ENCODE measurements around the gene RRP7A. TPM values are rescaled to one million over a fixed set of nuclear protein-coding genes. Genes with fewer than 3 reads are reported as not detected.
"Not testable (repeated sequence)": the region's sequence is repeated elsewhere in the genome, so short reads cannot be mapped to it uniquely, and the experiment has no call there.

Gene RRP7A
- total RNA-seq, 2 experiments from 2014 or later: 45.4 to 48.3 TPM

GRCh38 chr22:42548597-42549330, 29.2 kb upstream of the RRP7A start:
- TF ChIP-seq CTCF (IDR thresholded peaks at IDR 0.05): no peak
- no peaks in the 10 kb centered on the region for H3K9me3 ChIP-seq (ENCODE audit: control insufficient read depth in 1 of 2, insufficient read depth in 1 of 2, low read length in 2 of 2)
- peaks cover 11% of the 10 kb centered on the region for H3K4me1 ChIP-seq (ENCODE audit: insufficient read depth, low read length)
- ChIA-PET POLR2A (no interaction called here), CTCF (no interaction called here)
- H3K4me3 ChIP-seq (ENCODE audit: low read length): no peak overlapping the region
- H3K36me3 ChIP-seq (ENCODE audit: insufficient read depth, low read length): no peaks in the 10 kb centered on the region
- no peaks in the 10 kb centered on the region for H3K27me3 ChIP-seq (ENCODE audit: control insufficient read depth in 1 of 2, insufficient read depth in 2 of 2, low read length in 2 of 2)
- H3K36me3 Mint-ChIP-seq (ENCODE audit: low read depth): no peaks in the 10 kb centered on the region
- peaks cover 11% of the 10 kb centered on the region for H3K4me1 Mint-ChIP-seq (ENCODE audit: low read depth)
- DNase-seq: no peak
- no peaks in the 10 kb centered on the region for H3K27me3 Mint-ChIP-seq
- no peak for ATAC-seq (ENCODE audit: poor library complexity)
- no peak overlapping the region for H3K27ac Mint-ChIP-seq
- intact Hi-C loops (cut with DNase I, micrococcal nuclease): no loop called here
- H3K4me3 Mint-ChIP-seq: no peak overlapping the region
- no peak overlapping the region for H3K27ac ChIP-seq (ENCODE audit: low read depth in 1 of 2, low read length in 2 of 2)
- H3K9me3 Mint-ChIP-seq: no peaks in the 10 kb centered on the region

- DNase-seq; H3K36me3 ChIP-seq (ENCODE audit: insufficient read depth, low read length); H3K27ac Mint-ChIP-seq; H3K36me3 Mint-ChIP-seq (ENCODE audit: low read depth); H3K27me3 Mint-ChIP-seq; H3K27ac ChIP-seq (ENCODE audit: low read depth in 1 of 2, low read length in 2 of 2); H3K9me3 Mint-ChIP-seq; ATAC-seq (ENCODE audit: poor library complexity); H3K4me3 ChIP-seq (ENCODE audit: low read length); H3K4me1 ChIP-seq (ENCODE audit: insufficient read depth, low read length); CTCF ChIA-PET; intact Hi-C loops (cut with DNase I, micrococcal nuclease); H3K4me3 Mint-ChIP-seq; POLR2A ChIA-PET; H3K9me3 ChIP-seq (ENCODE audit: control insufficient read depth in 1 of 2, insufficient read depth in 1 of 2, low read length in 2 of 2); H3K27me3 ChIP-seq (ENCODE audit: control insufficient read depth in 1 of 2, insufficient read depth in 2 of 2, low read length in 2 of 2): not testable (repeated sequence)
- H3K4me1 Mint-ChIP-seq (ENCODE audit: low read depth): peaks cover 11% of the 10 kb centered on the region
Measured at GRCh38 chr22:42548126-42548525, 28.5 kb upstream of the RRP7A start.

- Histone ChIP-seq H3K4me3 (ENCODE audit: low read length) (no peak overlapping the region), H3K36me3 (ENCODE audit: insufficient read depth, low read length) (no peaks in the 10 kb centered on the region), H3K9me3 (ENCODE audit: control insufficient read depth in 1 of 2, insufficient read depth in 1 of 2, low read length in 2 of 2) (no peaks in the 10 kb centered on the region), H3K4me1 (ENCODE audit: insufficient read depth, low read length) (peaks cover 2% of the 10 kb centered on the region), H3K27ac (ENCODE audit: low read depth in 1 of 2, low read length in 2 of 2) (no peak overlapping the region), H3K27me3 (ENCODE audit: control insufficient read depth in 1 of 2, insufficient read depth in 2 of 2, low read length in 2 of 2) (no peaks in the 10 kb centered on the region)
- Mint-ChIP-seq H3K36me3 (ENCODE audit: low read depth) (no peaks in the 10 kb centered on the region), H3K27ac (no peak overlapping the region), H3K4me3 (peak overlapping the region; percentile 54), H3K27me3 (no peaks in the 10 kb centered on the region), H3K9me3 (no peaks in the 10 kb centered on the region), H3K4me1 (ENCODE audit: low read depth) (peaks cover 6% of the 10 kb centered on the region)
- ATAC-seq (ENCODE audit: poor library complexity) (no peak), DNase-seq (no peak)
- ChIA-PET POLR2A (no interaction called here), CTCF (no interaction called here)
- intact Hi-C loops (cut with DNase I, micrococcal nuclease): no loop called here
- no peak for TF ChIP-seq CTCF (IDR thresholded peaks at IDR 0.05)
Measured at GRCh38 chr22:42547562-42547961, 28.0 kb upstream of the RRP7A start.

GRCh38 chr22:42544686-42545085, 25.1 kb upstream of the RRP7A start:
- H3K27ac ChIP-seq (ENCODE audit: low read depth in 1 of 2, low read length in 2 of 2): no peak overlapping the region
- no peak for ATAC-seq (ENCODE audit: poor library complexity)
- H3K36me3 ChIP-seq (ENCODE audit: insufficient read depth, low read length): no peaks in the 10 kb centered on the region
- Mint-ChIP-seq H3K9me3 (no peaks in the 10 kb centered on the region), H3K4me1 (ENCODE audit: low read depth) (no peaks in the 10 kb centered on the region), H3K27me3 (no peaks in the 10 kb centered on the region), H3K36me3 (ENCODE audit: low read depth) (no peaks in the 10 kb centered on the region), H3K27ac (no peak overlapping the region), H3K4me3 (no peak overlapping the region)
- H3K27me3 ChIP-seq (ENCODE audit: control insufficient read depth in 1 of 2, insufficient read depth in 2 of 2, low read length in 2 of 2): no peaks in the 10 kb centered on the region
- DNase-seq: no peak
- ChIA-PET CTCF (interaction anchor here (0.7 kb wide), 2 partner anchors 83 to 439 kb away, joined by 3 to 4 read pairs; no protein-coding TSS in a partner anchor), POLR2A (no interaction called here)
- no peaks in the 10 kb centered on the region for H3K4me1 ChIP-seq (ENCODE audit: insufficient read depth, low read length)
- no peaks in the 10 kb centered on the region for H3K9me3 ChIP-seq (ENCODE audit: control insufficient read depth in 1 of 2, insufficient read depth in 1 of 2, low read length in 2 of 2)
- intact Hi-C loops (cut with DNase I, micrococcal nuclease): no loop called here
- TF ChIP-seq CTCF (IDR thresholded peaks at IDR 0.05): no peak
- H3K4me3 ChIP-seq (ENCODE audit: low read length): no peak overlapping the region

- DNase-seq; H3K27ac Mint-ChIP-seq; H3K27me3 Mint-ChIP-seq; H3K4me1 Mint-ChIP-seq (ENCODE audit: low read depth); H3K4me1 ChIP-seq (ENCODE audit: insufficient read depth, low read length); H3K4me3 ChIP-seq (ENCODE audit: low read length); H3K27ac ChIP-seq (ENCODE audit: low read depth in 1 of 2, low read length in 2 of 2); CTCF ChIA-PET; H3K27me3 ChIP-seq (ENCODE audit: control insufficient read depth in 1 of 2, insufficient read depth in 2 of 2, low read length in 2 of 2); H3K36me3 ChIP-seq (ENCODE audit: insufficient read depth, low read length); POLR2A ChIA-PET; H3K36me3 Mint-ChIP-seq (ENCODE audit: low read depth); H3K9me3 ChIP-seq (ENCODE audit: control insufficient read depth in 1 of 2, insufficient read depth in 1 of 2, low read length in 2 of 2); H3K4me3 Mint-ChIP-seq; H3K9me3 Mint-ChIP-seq; intact Hi-C loops (cut with DNase I, micrococcal nuclease): not testable (repeated sequence)
- peak; percentile 54 for ATAC-seq (ENCODE audit: poor library complexity)
Measured at GRCh38 chr22:42539236-42539771, 19.7 kb upstream of the RRP7A start.

All from CD4-positive, alpha-beta T cell (primary cell).